Breast epithelium (tissue), 4 donors: ENCODE measurements around the gene TTC22. TPM values are rescaled to one million over a fixed set of nuclear protein-coding genes. Genes with fewer than 3 reads are reported as not detected.

ENCODE experiments used
- DNase-seq, 2 donors: peaks; one replicate each; pipeline ENCODE4 v3.0.0-alpha.2; 2019; ENCODE audit warnings: low spot score in 2 of 2
- H3K27ac ChIP-seq, 2 donors: fragments of 200-600 bp; sonication (generic) in 1 of 2; one replicate each; pipeline ENCODE4 v1.5.1; 2016 to 2019; ENCODE audit warnings: mild to moderate bottlenecking in 1 of 2
- H3K27me3 ChIP-seq, 2 donors: fragments of 200-600 bp; sonication (generic) in 1 of 2; one replicate each; pipeline versions ENCODE4 v1.5.1 to v1.6.0; 2017 to 2019; ENCODE audit warnings: control low read depth in 1 of 2, mild to moderate bottlenecking in 1 of 2
- H3K36me3 ChIP-seq: fragments of 200-600 bp; one replicate; pipeline ENCODE4 v1.5.1; 2019
- H3K4me1 ChIP-seq, 2 donors: fragments of 200-600 bp; sonication (generic); one replicate each; pipeline ENCODE4 v1.5.1; 2016 to 2019; ENCODE audit warnings: control low read depth in 1 of 2
- H3K4me3 ChIP-seq, 3 donors: fragments of 200-600 bp; sonication (generic); 1 replicate in 2 of 3; 2 replicates in 1 of 3; pipeline ENCODE4 v1.5.1; 2016 to 2019; ENCODE audit warnings: mild to moderate bottlenecking in 3 of 3, moderate library complexity in 2 of 3
- H3K9me3 ChIP-seq, 2 donors: fragments of 200-600 bp; sonication (generic) in 1 of 2; one replicate each; pipeline ENCODE4 v1.5.1; 2016 to 2019; ENCODE audit warnings: control low read depth in 1 of 2
- CTCF ChIP-seq, 3 donors: fragments of 450-650 bp; IDR thresholded peaks; one replicate each; pipeline ENCODE4 v1.5.1; 2016 to 2017; ENCODE audit warnings: antibody characterized with exemption in 3 of 3, mild to moderate bottlenecking in 3 of 3, moderate library complexity in 3 of 3
- POLR2A ChIP-seq: fragments of 450-650 bp; IDR thresholded peaks from one replicate; pipeline ENCODE4 v1.6.1; 2016; ENCODE audit warnings: antibody characterized with exemption, mild to moderate bottlenecking, moderate library complexity
- POLR2AphosphoS5 ChIP-seq, 3 donors: sonication (generic); formaldehyde crosslinking; IDR thresholded peaks; one replicate each; pipeline ENCODE4 v1.6.1; 2017; ENCODE audit warnings: antibody characterized with exemption in 3 of 3
- intact Hi-C: fragments of 100-400 bp; cut with DNase I; formaldehyde crosslinking; loops from one replicate; pipeline ENCODE4 v1.15.1; 2023; ENCODE audit warnings: low total_unique reads
- total RNA-seq, 3 donors: library from RNA; depleted of rRNA; stranded (reverse); fragments of >200 nt; gene quantifications; one replicate each; pipeline ENCODE4 v1.1.0, GENCODE V29; 2016

The TTC22 gene
- total RNA-seq, 3 donors from 2014 or later, result 0.32 to 15.8 (median 7.9) TPM

- peaks cover 0 to 3% of the 10 kb centered on the region in 2 donors for H3K4me1 ChIP-seq
- H3K27ac ChIP-seq, result no peak overlapping the region
- H3K36me3 ChIP-seq, result no peaks in the 10 kb centered on the region
- no peaks in the 10 kb centered on the region for H3K27me3 ChIP-seq
- intact Hi-C loops, result no loop called here
- no peaks in the 10 kb centered on the region for H3K9me3 ChIP-seq
- no peak for DNase-seq
- TF ChIP-seq POLR2AphosphoS5 (IDR thresholded peaks at IDR 0.05) (no peak), POLR2A (no peak), CTCF (IDR thresholded peaks at IDR 0.05) (no peak)
- no peak overlapping the region for H3K4me3 ChIP-seq
These were observed 17.1 kb downstream of the TTC22 start for GRCh38 chr1:54784066-54784465.

GRCh38 chr1:54782588-54782987 is 18.5 kb downstream of the TTC22 start:
- DNase-seq, result no peak
- Histone ChIP-seq H3K36me3 (no peaks in the 10 kb centered on the region), H3K9me3 (no peaks in the 10 kb centered on the region), H3K4me3 (no peak overlapping the region), H3K4me1 (peaks cover 0 to 3% of the 10 kb centered on the region in 2 donors), H3K27me3 (no peaks in the 10 kb centered on the region), H3K27ac (no peak overlapping the region)
- TF ChIP-seq POLR2AphosphoS5 (IDR thresholded peaks at IDR 0.05), result no peak
- TF ChIP-seq CTCF (IDR thresholded peaks at IDR 0.05), result no peak
- TF ChIP-seq POLR2A, result no peak
- intact Hi-C loops, result no loop called here

- H3K9me3 ChIP-seq, result no peaks in the 10 kb centered on the region
- H3K27ac ChIP-seq, result no peak overlapping the region
- TF ChIP-seq POLR2AphosphoS5 (IDR thresholded peaks at IDR 0.05) (no peak), POLR2A (no peak), CTCF (IDR thresholded peaks at IDR 0.05) (no peak)
- intact Hi-C loops, result no loop called here
- no peak for DNase-seq
- H3K4me1 ChIP-seq, result peaks cover 0 to 3% of the 10 kb centered on the region in 2 donors
- no peak overlapping the region for H3K4me3 ChIP-seq
- no peaks in the 10 kb centered on the region for H3K36me3 ChIP-seq
- H3K27me3 ChIP-seq, result no peaks in the 10 kb centered on the region
These were observed 19.0 kb downstream of the TTC22 start for GRCh38 chr1:54782156-54782555.

- no peak for TF ChIP-seq POLR2A
- no peak for TF ChIP-seq POLR2AphosphoS5 (IDR thresholded peaks at IDR 0.05)
- no peak for TF ChIP-seq CTCF (IDR thresholded peaks at IDR 0.05)
- DNase-seq, result no peak
- no peaks in the 10 kb centered on the region for H3K9me3 ChIP-seq
- no peak overlapping the region for H3K27ac ChIP-seq
- no peaks in the 10 kb centered on the region for H3K36me3 ChIP-seq
- intact Hi-C loops, result no loop called here
- H3K4me3 ChIP-seq, result peak overlapping the region in 2 of 3 donors; percentile 34 to 60
- H3K4me1 ChIP-seq, result peaks cover 0 to 3% of the 10 kb centered on the region in 2 donors
- no peaks in the 10 kb centered on the region for H3K27me3 ChIP-seq
These were observed 19.9 kb downstream of the TTC22 start for GRCh38 chr1:54781023-54781723.

GRCh38 chr1:54777431-54777830 is 23.7 kb downstream of the TTC22 start:
- no peak for TF ChIP-seq POLR2AphosphoS5 (IDR thresholded peaks at IDR 0.05)
- no peak for TF ChIP-seq CTCF (IDR thresholded peaks at IDR 0.05)
- no peak for TF ChIP-seq POLR2A
- no peak for DNase-seq
- no peaks in the 10 kb centered on the region for H3K27me3 ChIP-seq
- H3K4me3 ChIP-seq, result no peak overlapping the region
- no peak overlapping the region for H3K27ac ChIP-seq
- peaks cover 0 to 3% of the 10 kb centered on the region in 2 donors for H3K4me1 ChIP-seq
- H3K9me3 ChIP-seq, result no peaks in the 10 kb centered on the region
- intact Hi-C loops, result loop anchor here (10.0 kb wide), 1 partner anchor 223 kb away; no protein-coding TSS in a partner anchor
- no peaks in the 10 kb centered on the region for H3K36me3 ChIP-seq
